Measurements from ENCODE around the gene ME1.

ME1 gene

GRCh38 chr6:83215131-83216047 lies 215.5 kb downstream of the ME1 start:
- Histone ChIP-seq H3K36me3 (ENCODE audit: insufficient read depth, low read length) (no peaks in the 10 kb centered on the region), H3K4me1 (ENCODE audit: insufficient read depth, low read length) (no peaks in the 10 kb centered on the region), H2AFZ (ENCODE audit: low read depth, low read length) (peak overlapping the region; percentile 53; the same call in 1 of the 2 replicates), H3K27ac (ENCODE audit: low read length) (no peak overlapping the region), H3K9ac (ENCODE audit: low read depth, low read length) (no peak overlapping the region), H3K4me3 (ENCODE audit: low read depth in 1 of 2, low read length in 2 of 2) (no peak overlapping the region), H3K4me2 (ENCODE audit: insufficient read depth, low read length) (no peak overlapping the region), H3K79me2 (ENCODE audit: insufficient read depth, low read length) (no peaks in the 10 kb centered on the region), H4K20me1 (ENCODE audit: insufficient read depth, low read length) (no peaks in the 10 kb centered on the region), H3K27me3 (ENCODE audit: insufficient read depth, low read length, poor library complexity) (no peaks in the 10 kb centered on the region), H3K9me3 (ENCODE audit: insufficient read depth, low read length, severe bottlenecking) (no peaks in the 10 kb centered on the region)
- ATAC-seq (ENCODE audit: insufficient read depth, low read depth) (peak; percentile 99), DNase-seq (peak; percentile 62)
- TF ChIP-seq EZH2 (IDR thresholded peaks at IDR 0.05; ENCODE audit: borderline replicate concordance, low read depth, low read length, severe bottlenecking), result no peak
- peak; percentile 86 for TF ChIP-seq CTCF (IDR thresholded peaks at IDR 0.05; ENCODE audit: borderline replicate concordance, extremely low read depth, low read length, poor library complexity, severe bottlenecking)

- no peak overlapping the region for H3K9ac ChIP-seq (ENCODE audit: low read depth, low read length)
- H3K79me2 ChIP-seq (ENCODE audit: insufficient read depth, low read length), result no peaks in the 10 kb centered on the region
- no peak overlapping the region for H3K4me3 ChIP-seq (ENCODE audit: low read depth in 1 of 2, low read length in 2 of 2)
- no peaks in the 10 kb centered on the region for H3K9me3 ChIP-seq (ENCODE audit: insufficient read depth, low read length, severe bottlenecking)
- H3K4me1 ChIP-seq (ENCODE audit: insufficient read depth, low read length), result no peaks in the 10 kb centered on the region
- no peaks in the 10 kb centered on the region for H4K20me1 ChIP-seq (ENCODE audit: insufficient read depth, low read length)
- no peaks in the 10 kb centered on the region for H3K36me3 ChIP-seq (ENCODE audit: insufficient read depth, low read length)
- H3K27ac ChIP-seq (ENCODE audit: low read length), result no peak overlapping the region
- H3K27me3 ChIP-seq (ENCODE audit: insufficient read depth, low read length, poor library complexity), result no peaks in the 10 kb centered on the region
- DNase-seq (no peak), ATAC-seq (ENCODE audit: insufficient read depth, low read depth) (no peak)
- TF ChIP-seq CTCF (IDR thresholded peaks at IDR 0.05; ENCODE audit: borderline replicate concordance, extremely low read depth, low read length, poor library complexity, severe bottlenecking), result no peak
- TF ChIP-seq EZH2 (IDR thresholded peaks at IDR 0.05; ENCODE audit: borderline replicate concordance, low read depth, low read length, severe bottlenecking), result no peak
- no peak overlapping the region for H2AFZ ChIP-seq (ENCODE audit: low read depth, low read length)
- H3K4me2 ChIP-seq (ENCODE audit: insufficient read depth, low read length), result no peak overlapping the region
These were observed 228.8 kb downstream of the ME1 start for GRCh38 chr6:83202031-83202430.

- Histone ChIP-seq H3K4me3 (ENCODE audit: low read depth in 1 of 2, low read length in 2 of 2) (no peak overlapping the region), H4K20me1 (ENCODE audit: insufficient read depth, low read length) (no peaks in the 10 kb centered on the region), H3K4me2 (ENCODE audit: insufficient read depth, low read length) (no peak overlapping the region), H3K27me3 (ENCODE audit: insufficient read depth, low read length, poor library complexity) (no peaks in the 10 kb centered on the region), H2AFZ (ENCODE audit: low read depth, low read length) (no peak overlapping the region), H3K79me2 (ENCODE audit: insufficient read depth, low read length) (no peaks in the 10 kb centered on the region), H3K9ac (ENCODE audit: low read depth, low read length) (no peak overlapping the region), H3K36me3 (ENCODE audit: insufficient read depth, low read length) (peaks cover 10% of the 10 kb centered on the region), H3K4me1 (ENCODE audit: insufficient read depth, low read length) (peaks cover under 1% of the 10 kb centered on the region; the same call in 1 of the 2 replicates), H3K9me3 (ENCODE audit: insufficient read depth, low read length, severe bottlenecking) (no peaks in the 10 kb centered on the region), H3K27ac (ENCODE audit: low read length) (no peak overlapping the region)
- TF ChIP-seq CTCF (IDR thresholded peaks at IDR 0.05; ENCODE audit: borderline replicate concordance, extremely low read depth, low read length, poor library complexity, severe bottlenecking) (no peak), EZH2 (IDR thresholded peaks at IDR 0.05; ENCODE audit: borderline replicate concordance, low read depth, low read length, severe bottlenecking) (no peak)
- DNase-seq (no peak), ATAC-seq (ENCODE audit: insufficient read depth, low read depth) (no peak)
These were observed 231.0 kb downstream of the ME1 start for GRCh38 chr6:83199863-83200225.
